Type B pancreatic cell (in vitro differentiated cells): Measurements from ENCODE around the gene SUMO3. TPM values are rescaled to one million over a fixed set of nuclear protein-coding genes. Genes with fewer than 3 reads are reported as not detected.

Experiments used
- DNase-seq: peaks from one replicate; pipeline ENCODE4 v3.0.0; 2021; ENCODE audit warnings: mixed read lengths; ENCODE audit not compliant: unreplicated experiment; ENCODE audit errors: extremely low spot score
- H3K27ac Mint-ChIP-seq: 2 replicates; pipeline ENCODE4 v1.8.0; 2021; ENCODE audit warnings: mild to moderate bottlenecking, mixed read lengths
- H3K27me3 Mint-ChIP-seq: 2 replicates; pipeline ENCODE4 v1.8.0; 2021; ENCODE audit warnings: mixed read lengths
- H3K36me3 Mint-ChIP-seq: 2 replicates; pipeline ENCODE4 v1.8.0; 2021; ENCODE audit warnings: mixed read lengths
- H3K4me1 Mint-ChIP-seq: one replicate; pipeline ENCODE4 v1.8.0; 2021; ENCODE audit warnings: mixed read lengths; ENCODE audit not compliant: unreplicated experiment
- H3K4me3 Mint-ChIP-seq: 2 replicates; pipeline ENCODE4 v1.8.0; 2021; ENCODE audit warnings: mild to moderate bottlenecking, mixed read lengths
- H3K9me3 Mint-ChIP-seq: 2 replicates; pipeline ENCODE4 v1.8.0; 2021; ENCODE audit warnings: mixed read lengths
- long read RNA-seq: library from polyadenylated mRNA; unstranded; transcript quantifications from one replicate; pipeline ENCODE4 v2.0.0, GENCODE V29; 2020
- total RNA-seq: library from RNA; stranded (reverse); gene quantifications from 2 replicates; pipeline ENCODE4 v1.2.1, GENCODE V29; 2021; ENCODE audit warnings: low replicate concordance
- TF ChIP-seq, protein P1 (sequence below): fragments of 200-600 bp; sonication (generic); conservative IDR thresholded peaks from 2 replicates; pipeline ENCODE4 v1.5.0; 2021; ENCODE audit warnings: antibody characterized with exemption, mild to moderate bottlenecking

SUMO3 gene
- 61.0 and 81.2 TPM in 2 replicates for total RNA-seq
- long read RNA-seq, transcript SUMO3-201 (4 exons, 1,807 nt) = major isoform, 42 of 45 reads
- long read RNA-seq, partial matches to known transcripts = 2 of 45 reads
- long read RNA-seq, other reads (novel, unspliced or antisense) = 0 of 45 reads

- peak; percentile 93 for DNase-seq
- peak within 1 kb of the TSS; percentile 31 for H3K27ac Mint-ChIP-seq
- H3K27me3 Mint-ChIP-seq = no peaks in the 10 kb centered on the region
- H3K9me3 Mint-ChIP-seq = peaks cover 4% of the 10 kb centered on the region
- TF ChIP-seq, protein P1, sequence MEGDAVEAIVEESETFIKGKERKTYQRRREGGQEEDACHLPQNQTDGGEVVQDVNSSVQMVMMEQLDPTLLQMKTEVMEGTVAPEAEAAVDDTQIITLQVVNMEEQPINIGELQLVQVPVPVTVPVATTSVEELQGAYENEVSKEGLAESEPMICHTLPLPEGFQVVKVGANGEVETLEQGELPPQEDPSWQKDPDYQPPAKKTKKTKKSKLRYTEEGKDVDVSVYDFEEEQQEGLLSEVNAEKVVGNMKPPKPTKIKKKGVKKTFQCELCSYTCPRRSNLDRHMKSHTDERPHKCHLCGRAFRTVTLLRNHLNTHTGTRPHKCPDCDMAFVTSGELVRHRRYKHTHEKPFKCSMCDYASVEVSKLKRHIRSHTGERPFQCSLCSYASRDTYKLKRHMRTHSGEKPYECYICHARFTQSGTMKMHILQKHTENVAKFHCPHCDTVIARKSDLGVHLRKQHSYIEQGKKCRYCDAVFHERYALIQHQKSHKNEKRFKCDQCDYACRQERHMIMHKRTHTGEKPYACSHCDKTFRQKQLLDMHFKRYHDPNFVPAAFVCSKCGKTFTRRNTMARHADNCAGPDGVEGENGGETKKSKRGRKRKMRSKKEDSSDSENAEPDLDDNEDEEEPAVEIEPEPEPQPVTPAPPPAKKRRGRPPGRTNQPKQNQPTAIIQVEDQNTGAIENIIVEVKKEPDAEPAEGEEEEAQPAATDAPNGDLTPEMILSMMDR = no peak
- H3K4me3 Mint-ChIP-seq = peak within 1 kb of the TSS; percentile 73
- peaks cover 8% of the 10 kb centered on the region for H3K4me1 Mint-ChIP-seq
- H3K36me3 Mint-ChIP-seq = no peaks in the 10 kb centered on the region
These were observed at the start of gene SUMO3 for GRCh38 chr21:44817914-44818639. TSS of gene SUMO3 (minus strand) at chr21:44818062. CDS start at chr21:44817968, 94 bp downstream.

- H3K4me3 Mint-ChIP-seq = peak overlapping the region; percentile 24
- H3K4me1 Mint-ChIP-seq = peaks cover 50% of the 10 kb centered on the region
- H3K36me3 Mint-ChIP-seq = peaks cover 8% of the 10 kb centered on the region
- DNase-seq = no peak
- peak overlapping the region; percentile 62 for H3K27ac Mint-ChIP-seq
- H3K27me3 Mint-ChIP-seq = no peaks in the 10 kb centered on the region
- TF ChIP-seq, protein P1 = no peak
- H3K9me3 Mint-ChIP-seq = no peaks in the 10 kb centered on the region
These were observed 49.6 kb upstream of the SUMO3 start for GRCh38 chr21:44867464-44867863.

- Mint-ChIP-seq H3K27ac (peak overlapping the region; percentile 62), H3K4me1 (peaks cover 46% of the 10 kb centered on the region), H3K4me3 (peak overlapping the region; percentile 26), H3K36me3 (peaks cover 9% of the 10 kb centered on the region), H3K27me3 (no peaks in the 10 kb centered on the region), H3K9me3 (no peaks in the 10 kb centered on the region)
- DNase-seq = no peak
- TF ChIP-seq, protein P1 = no peak
These were observed 48.9 kb upstream of the SUMO3 start for GRCh38 chr21:44866780-44867179.

DNA sequence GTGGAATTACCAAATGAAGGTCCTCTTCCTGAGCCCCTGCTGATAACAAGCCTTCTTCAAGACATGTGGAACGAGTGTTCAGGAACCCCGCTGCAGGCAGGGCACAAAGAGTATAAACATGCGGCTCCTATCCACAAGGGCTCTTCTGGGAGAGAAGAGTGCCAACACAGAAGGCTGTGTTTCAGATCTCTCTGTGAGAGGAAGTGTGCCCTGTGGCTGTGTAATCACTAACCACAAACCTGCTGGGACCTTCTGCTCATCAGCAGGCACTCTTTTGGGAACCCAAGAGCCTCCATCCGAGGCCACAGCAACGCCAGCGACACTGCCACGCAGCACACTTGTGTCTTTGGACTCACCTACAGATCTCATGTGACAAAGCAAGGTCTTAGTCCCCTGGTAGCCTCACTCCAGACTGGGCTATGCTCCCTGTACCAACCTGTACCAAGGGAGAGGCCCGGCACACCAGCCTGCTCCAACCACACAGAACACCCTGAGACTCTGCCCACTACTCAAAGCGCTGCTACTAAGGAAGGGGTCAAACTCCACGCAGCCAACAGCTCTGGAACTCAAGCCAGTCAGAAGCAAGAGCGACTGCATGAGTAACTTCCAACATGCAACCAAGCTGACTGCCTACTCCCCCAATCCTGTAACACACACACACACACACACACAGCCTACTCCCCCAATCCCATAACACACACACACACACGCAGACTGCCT, 47.9 kb upstream of the SUMO3 start:
- TF ChIP-seq, protein P1 = no peak
- Mint-ChIP-seq H3K27ac (peak overlapping the region; percentile 47), H3K36me3 (peaks cover 11% of the 10 kb centered on the region), H3K4me3 (no peak overlapping the region), H3K9me3 (no peaks in the 10 kb centered on the region), H3K4me1 (peaks cover 38% of the 10 kb centered on the region), H3K27me3 (no peaks in the 10 kb centered on the region)
- no peak for DNase-seq

- H3K4me3 Mint-ChIP-seq = no peak overlapping the region
- DNase-seq = no peak
- H3K4me1 Mint-ChIP-seq = peaks cover 18% of the 10 kb centered on the region
- H3K9me3 Mint-ChIP-seq = no peaks in the 10 kb centered on the region
- peaks cover 12% of the 10 kb centered on the region for H3K36me3 Mint-ChIP-seq
- no peaks in the 10 kb centered on the region for H3K27me3 Mint-ChIP-seq
- TF ChIP-seq, protein P1 = no peak
- H3K27ac Mint-ChIP-seq = no peak overlapping the region
These were observed 45.2 kb upstream of the SUMO3 start for GRCh38 chr21:44862869-44863685.
